Fibroblast of villous mesenchyme (primary cell): ENCODE measurements around the gene EFNB2. TPM values are rescaled to one million over a fixed set of nuclear protein-coding genes. Genes with fewer than 3 reads are reported as not detected.

Experiments used
- DNase-seq: peaks from one replicate; pipeline ENCODE4 v3.0.0-alpha.2; 2010; ENCODE audit warnings: low read depth
- H3K4me3 ChIP-seq: 2 replicates; pipeline ENCODE4 v1.5.1; 2011; ENCODE audit warnings: low read depth, mild to moderate bottlenecking, low read length
- total RNA-seq: library from RNA; depleted of rRNA; stranded (reverse); fragments of >200 nt; gene quantifications from 2 replicates; pipeline ENCODE4 v1.2.3, GENCODE V29; 2012
- TF ChIP-seq, protein P1 (sequence below): IDR thresholded peaks from 2 replicates; pipeline ENCODE4 v1.5.1; 2012; ENCODE audit warnings: low read depth, mild to moderate bottlenecking, low read length; ENCODE audit not compliant: insufficient read depth

EFNB2 gene
- total RNA-seq, 1 donor = 10.8 TPM

DNA sequence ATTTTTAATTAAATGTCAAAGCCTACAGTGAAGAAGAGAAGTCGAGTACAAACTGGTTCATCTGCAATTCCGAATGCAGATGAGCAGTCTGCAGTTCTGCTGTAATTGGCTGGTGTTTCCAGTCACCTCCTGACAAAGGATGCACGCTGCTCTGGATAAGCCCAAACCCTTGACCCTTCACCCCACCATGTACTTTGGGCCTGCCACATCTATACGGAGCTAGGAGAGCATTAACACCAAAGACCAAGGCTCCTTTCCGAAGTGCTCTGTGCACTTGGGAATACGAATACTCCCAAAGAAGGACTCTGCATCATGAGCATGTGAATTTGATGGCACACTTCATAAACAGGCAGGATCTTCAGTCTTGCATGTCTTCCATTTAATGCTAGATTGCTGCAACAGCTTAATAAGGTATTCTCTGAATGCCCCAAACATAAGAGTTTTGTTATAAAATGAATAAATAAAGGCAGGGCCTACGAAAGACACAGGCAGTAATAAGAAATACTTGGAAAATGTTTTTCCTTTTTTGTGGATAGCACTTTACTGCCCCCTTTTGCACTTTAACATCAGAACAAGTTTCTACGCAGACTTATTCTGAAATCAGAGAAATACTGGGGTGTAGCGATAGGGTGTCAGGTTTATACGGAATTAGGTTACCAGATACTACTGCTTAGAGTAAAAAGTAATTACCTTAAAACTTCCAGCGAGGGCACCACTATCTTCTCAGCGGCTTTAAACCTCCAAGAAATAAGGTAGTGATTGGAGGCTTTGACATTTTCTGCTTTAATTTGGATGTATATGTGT lies 15.0 kb downstream of the EFNB2 start:
- no peak overlapping the region for H3K4me3 ChIP-seq
- peak; percentile 62 for DNase-seq
- TF ChIP-seq, protein P1, sequence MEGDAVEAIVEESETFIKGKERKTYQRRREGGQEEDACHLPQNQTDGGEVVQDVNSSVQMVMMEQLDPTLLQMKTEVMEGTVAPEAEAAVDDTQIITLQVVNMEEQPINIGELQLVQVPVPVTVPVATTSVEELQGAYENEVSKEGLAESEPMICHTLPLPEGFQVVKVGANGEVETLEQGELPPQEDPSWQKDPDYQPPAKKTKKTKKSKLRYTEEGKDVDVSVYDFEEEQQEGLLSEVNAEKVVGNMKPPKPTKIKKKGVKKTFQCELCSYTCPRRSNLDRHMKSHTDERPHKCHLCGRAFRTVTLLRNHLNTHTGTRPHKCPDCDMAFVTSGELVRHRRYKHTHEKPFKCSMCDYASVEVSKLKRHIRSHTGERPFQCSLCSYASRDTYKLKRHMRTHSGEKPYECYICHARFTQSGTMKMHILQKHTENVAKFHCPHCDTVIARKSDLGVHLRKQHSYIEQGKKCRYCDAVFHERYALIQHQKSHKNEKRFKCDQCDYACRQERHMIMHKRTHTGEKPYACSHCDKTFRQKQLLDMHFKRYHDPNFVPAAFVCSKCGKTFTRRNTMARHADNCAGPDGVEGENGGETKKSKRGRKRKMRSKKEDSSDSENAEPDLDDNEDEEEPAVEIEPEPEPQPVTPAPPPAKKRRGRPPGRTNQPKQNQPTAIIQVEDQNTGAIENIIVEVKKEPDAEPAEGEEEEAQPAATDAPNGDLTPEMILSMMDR = peak; percentile 59

DNA sequence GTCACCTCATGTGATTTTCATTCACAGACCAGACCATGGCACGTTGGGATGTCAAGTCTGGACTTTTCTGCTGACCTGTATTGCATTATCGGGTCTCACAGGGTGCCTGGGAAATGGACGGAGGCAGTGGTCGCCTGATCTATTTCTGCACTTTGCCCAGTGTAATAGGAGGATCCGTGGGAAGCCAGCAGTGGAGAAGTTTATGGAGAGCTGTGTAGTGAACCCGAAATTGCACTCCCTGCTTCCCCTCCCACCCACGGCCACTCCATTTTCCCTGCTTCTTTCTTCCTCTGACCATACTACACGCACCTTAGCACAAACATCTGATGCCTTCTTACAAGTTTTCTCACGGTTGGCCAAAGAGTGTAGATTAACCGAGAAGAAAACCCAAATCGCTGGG lies 16.9 kb downstream of the EFNB2 start:
- H3K4me3 ChIP-seq = no peak overlapping the region
- TF ChIP-seq, protein P1 = no peak
- no peak for DNase-seq

DNA sequence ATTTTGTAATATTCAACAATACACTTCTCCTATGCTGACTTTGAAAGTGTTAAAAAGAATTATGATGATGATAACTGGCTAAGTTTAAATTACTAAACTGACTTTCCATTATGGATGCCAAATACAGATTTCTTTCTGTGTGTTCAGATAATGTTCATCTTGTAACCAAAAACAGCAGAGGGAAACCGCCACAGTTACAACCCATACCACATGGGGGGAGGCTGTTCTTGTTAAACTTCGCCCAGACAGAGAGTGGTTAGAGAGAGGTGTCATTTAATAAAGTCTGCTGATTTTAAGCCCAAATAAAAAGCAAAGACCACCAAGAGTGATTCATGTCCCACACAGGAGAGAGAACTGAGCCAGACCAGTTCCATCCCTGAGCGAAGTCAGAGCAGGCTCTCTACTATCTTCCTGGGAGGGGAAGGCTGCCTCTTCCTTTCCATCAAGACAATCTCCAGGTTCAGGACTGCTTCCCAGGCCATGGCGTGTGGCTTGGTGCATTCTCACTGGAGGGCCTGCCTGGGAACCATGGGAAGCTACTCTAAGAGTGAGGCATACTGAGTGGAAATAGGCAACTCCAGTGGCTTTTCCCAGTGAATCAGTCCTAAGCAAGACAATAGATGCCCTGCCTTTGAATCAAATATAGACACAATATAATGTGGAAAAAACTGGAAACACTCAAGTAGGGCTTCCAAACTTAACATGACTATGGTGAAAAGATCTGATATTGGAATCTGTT lies 18.2 kb downstream of the EFNB2 start:
- no peak for DNase-seq
- no peak overlapping the region for H3K4me3 ChIP-seq
- TF ChIP-seq, protein P1 = no peak

DNA sequence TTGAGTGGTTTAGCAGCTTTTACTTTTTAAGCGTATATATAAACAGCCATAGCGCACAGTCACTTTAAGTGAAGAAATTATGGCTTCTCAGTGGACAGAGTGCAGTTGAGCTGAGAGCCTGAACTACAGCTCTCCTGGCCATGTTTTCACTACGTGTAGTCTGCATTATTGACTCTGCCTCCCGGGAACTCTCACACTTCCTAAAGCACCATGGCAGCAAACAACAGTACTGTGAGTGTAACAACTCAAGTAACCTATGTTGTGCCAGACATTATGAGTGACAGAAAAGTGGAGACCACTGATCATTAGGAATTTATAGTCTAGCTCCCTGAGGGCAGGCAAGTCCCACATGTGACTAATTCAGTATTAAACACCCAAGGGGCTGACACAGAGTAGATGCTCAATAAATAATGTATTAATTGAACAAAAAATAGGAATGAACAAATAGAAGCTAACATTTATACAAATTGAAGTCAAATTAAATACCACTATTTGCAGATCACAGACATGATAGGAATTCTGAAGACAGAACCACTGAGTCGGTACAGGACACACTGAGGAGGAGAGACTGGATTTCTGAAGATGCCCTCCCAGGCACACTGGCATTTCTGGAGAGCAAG lies 19.7 kb downstream of the EFNB2 start:
- no peak for DNase-seq
- no peak overlapping the region for H3K4me3 ChIP-seq
- TF ChIP-seq, protein P1 = no peak

DNA sequence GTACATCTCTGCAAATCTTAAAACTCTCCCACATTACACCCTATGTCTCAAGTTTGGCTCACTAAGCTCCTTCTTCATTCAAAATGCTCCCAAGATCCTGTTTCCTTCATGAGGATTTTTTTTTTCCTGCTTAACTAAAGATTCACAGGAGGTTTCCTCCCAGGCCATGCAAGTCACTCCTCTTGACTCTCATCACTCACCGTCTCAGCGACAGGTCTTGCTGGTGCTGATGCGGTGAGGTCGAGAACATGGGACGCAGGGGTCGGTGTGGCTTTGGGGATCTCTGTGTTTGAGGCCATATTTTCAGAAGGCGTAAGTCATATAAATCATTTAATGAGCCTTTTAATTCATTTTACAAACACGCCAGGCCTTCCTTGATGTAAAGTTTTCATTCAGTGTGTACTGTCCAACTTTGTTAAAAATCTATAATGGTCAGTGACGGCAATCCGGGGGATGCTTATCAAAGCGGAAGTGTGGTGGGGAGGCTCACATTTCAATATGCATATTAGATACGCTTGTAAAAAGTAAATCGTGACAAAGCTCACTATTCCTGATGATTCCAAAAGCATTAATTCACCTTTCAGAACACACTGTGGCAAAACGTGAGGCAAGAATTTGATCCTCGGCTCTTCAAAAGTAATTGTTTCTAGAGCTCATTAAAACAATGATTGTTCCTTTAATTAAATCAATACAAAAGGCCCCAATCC lies 20.4 kb downstream of the EFNB2 start:
- H3K4me3 ChIP-seq = no peak overlapping the region
- TF ChIP-seq, protein P1 = no peak
- no peak for DNase-seq

DNA sequence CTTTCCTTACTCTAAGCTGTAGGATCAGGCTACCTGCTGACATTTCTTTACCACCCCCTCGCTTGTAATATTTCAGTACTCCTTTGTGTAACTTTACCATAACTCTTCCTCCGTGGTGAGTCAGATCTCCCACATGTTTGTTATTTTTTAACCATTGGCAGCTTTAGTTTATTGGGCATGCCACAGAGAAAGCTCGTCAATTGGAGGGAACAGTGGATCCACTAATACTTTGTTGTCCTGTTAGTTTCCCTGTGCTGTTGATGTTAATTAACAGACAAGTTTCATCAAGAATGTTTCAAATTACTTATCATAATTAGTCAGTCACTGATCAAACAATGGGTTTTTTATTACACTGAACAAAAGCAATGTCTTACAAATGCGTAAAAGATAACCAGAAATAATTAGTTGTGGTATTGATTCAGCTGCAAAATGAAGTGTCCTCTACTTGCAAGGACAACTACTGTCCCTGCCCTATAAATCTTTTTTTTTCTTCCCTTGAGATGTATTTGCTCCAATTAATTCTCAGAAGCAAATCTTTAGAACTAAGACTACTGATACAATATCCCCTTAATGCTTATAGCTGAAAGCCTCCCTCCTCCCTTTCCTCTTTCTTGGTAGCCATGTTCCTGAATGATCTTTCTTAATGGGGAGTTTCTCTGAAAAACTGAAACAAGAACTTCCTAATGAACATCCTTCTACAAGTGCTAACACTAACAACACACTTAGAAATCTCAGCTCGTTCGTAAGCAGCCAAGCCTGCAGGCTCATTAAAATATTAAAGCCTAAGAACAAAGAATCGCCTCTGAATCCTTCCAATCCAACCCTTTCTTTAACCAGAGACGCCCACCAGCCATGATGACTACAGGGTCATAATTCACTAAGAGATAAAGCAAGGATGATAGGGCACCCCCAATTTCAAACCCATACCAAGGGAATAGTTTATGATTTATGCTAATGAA lies 22.2 kb downstream of the EFNB2 start:
- DNase-seq = peak; percentile 47
- H3K4me3 ChIP-seq = no peak overlapping the region
- TF ChIP-seq, protein P1 = no peak
